ENCODE results near the gene TP53BP1.
"Not testable (repeated sequence)": the region's sequence is repeated elsewhere in the genome, so short reads cannot be mapped to it uniquely, and the experiment has no call there.

Gene TP53BP1

DNA sequence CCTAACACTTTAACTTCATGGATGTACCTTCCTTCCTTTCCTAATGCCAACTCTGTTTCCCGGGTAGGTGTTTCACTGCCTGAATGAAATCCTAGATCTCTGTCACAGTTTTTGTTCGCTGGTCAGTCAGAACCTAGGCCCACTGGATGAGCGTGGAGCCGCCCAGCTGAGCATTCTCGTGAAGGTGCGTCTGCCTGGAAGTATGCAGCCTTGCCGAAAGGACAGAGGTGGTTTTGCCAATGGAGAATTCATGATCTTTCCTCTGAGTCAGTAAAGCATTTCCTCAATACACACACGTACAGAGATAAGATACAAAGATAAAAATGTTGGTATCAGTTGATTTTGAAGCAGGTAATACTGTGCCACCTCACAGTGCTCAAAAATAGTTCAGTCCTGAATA is 89.3 kb downstream of the TP53BP1 start:
- Histone ChIP-seq H3K9ac (ENCODE audit: insufficient read length, low read depth) (no peak overlapping the region), H3K27me3 (ENCODE audit: insufficient read depth, insufficient read length) (no peaks in the 10 kb centered on the region), H3K4me3 (ENCODE audit: insufficient read length, low read depth) (no peak overlapping the region), H3K9me3 (ENCODE audit: insufficient read depth, low read length) (no peaks in the 10 kb centered on the region), H3K4me1 (ENCODE audit: insufficient read depth, insufficient read length) (no peaks in the 10 kb centered on the region), H3K36me3 (ENCODE audit: insufficient read depth, insufficient read length, low read length) (peaks cover 88% of the 10 kb centered on the region)
- TF ChIP-seq YY1 (IDR thresholded peaks at IDR 0.05; ENCODE audit: insufficient read depth, insufficient read length) (no peak), ZNF274 (IDR thresholded peaks at IDR 0.05; ENCODE audit: low read depth, low read length) (no peak), SUZ12 (IDR thresholded peaks at IDR 0.05; ENCODE audit: extremely low read depth, insufficient read depth, insufficient read length) (no peak)
- DNase-seq (ENCODE audit: low read depth, low spot score) = no peak

DNA sequence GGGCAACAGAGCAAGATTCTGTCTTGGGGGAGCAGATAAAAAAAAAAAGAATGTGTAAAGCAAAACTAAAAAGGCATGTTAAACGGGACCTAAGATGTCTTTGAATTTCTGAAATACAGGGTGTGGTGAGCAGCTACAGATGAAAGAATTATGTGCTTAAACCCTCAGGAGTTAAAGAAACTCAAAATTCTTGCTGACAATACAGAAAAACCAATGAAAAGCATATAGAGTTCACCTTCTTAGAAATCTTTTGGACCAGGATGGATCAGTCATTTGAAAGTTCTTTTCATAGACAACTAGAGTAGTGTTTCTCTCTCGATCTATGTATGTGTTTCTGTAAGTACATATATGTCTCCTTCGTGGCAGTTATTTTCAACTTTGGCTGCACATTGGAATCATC is 90.7 kb downstream of the TP53BP1 start:
- no peaks in the 10 kb centered on the region for H3K9me3 ChIP-seq (ENCODE audit: insufficient read depth, low read length)
- TF ChIP-seq ZNF274 (IDR thresholded peaks at IDR 0.05; ENCODE audit: low read depth, low read length) (no peak), YY1 (IDR thresholded peaks at IDR 0.05; ENCODE audit: insufficient read depth, insufficient read length) (no peak), SUZ12 (IDR thresholded peaks at IDR 0.05; ENCODE audit: extremely low read depth, insufficient read depth, insufficient read length) (no peak)
- peaks cover 86% of the 10 kb centered on the region for H3K36me3 ChIP-seq (ENCODE audit: insufficient read depth, insufficient read length, low read length)
- H3K4me1 ChIP-seq (ENCODE audit: insufficient read depth, insufficient read length) = no peaks in the 10 kb centered on the region
- DNase-seq (ENCODE audit: low read depth, low spot score) = no peak
- H3K4me3 ChIP-seq (ENCODE audit: insufficient read length, low read depth) = no peak overlapping the region
- H3K9ac ChIP-seq (ENCODE audit: insufficient read length, low read depth) = no peak overlapping the region
- no peaks in the 10 kb centered on the region for H3K27me3 ChIP-seq (ENCODE audit: insufficient read depth, insufficient read length)

DNA sequence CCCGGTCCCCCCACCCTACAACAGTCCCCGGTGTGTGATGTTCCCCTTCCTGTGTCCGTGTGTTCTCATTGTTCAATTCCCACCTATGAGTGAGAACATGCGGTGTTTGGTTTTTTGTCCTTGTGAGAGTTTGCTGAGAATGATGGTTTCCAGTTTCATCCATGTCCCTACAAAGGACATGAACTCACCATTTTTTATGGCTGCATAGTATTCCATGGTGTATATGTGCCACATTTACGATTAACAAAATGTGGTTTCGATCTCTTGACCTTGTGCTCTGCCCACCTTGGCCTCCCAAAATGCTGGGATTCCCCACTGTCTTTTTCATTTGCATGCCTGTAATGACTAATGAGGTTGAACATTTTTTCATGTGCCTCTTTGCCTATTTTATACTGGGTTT is 99.4 kb downstream of the TP53BP1 start:
- H3K27me3 ChIP-seq (ENCODE audit: insufficient read depth, insufficient read length); H3K9me3 ChIP-seq (ENCODE audit: insufficient read depth, low read length); H3K4me3 ChIP-seq (ENCODE audit: insufficient read length, low read depth); H3K9ac ChIP-seq (ENCODE audit: insufficient read length, low read depth); H3K4me1 ChIP-seq (ENCODE audit: insufficient read depth, insufficient read length); DNase-seq (ENCODE audit: low read depth, low spot score): not testable (repeated sequence)
- H3K36me3 ChIP-seq (ENCODE audit: insufficient read depth, insufficient read length, low read length) = peaks cover 37% of the 10 kb centered on the region

DNA sequence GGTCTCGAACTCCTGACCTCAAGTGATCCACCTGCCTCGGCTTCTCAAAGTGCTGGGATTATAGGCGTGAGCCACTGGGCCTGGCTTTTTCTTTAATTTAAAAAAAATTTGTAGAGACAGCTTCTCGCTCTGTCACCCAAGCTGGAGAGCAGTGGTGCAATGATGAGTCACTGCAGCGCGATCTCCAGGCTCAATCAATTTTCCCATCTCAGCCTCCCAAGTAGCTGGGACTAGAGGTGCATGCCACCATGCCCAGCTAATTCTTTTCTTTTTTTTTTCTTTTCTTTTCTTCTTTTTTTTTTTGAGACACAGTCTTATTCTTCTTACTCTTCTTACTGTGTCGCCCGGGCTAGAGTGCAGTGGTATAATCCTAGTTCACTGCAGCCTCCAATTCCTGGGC is 102.2 kb downstream of the TP53BP1 start:
- H3K9ac ChIP-seq (ENCODE audit: insufficient read length, low read depth) = no peak overlapping the region
- H3K4me3 ChIP-seq (ENCODE audit: insufficient read length, low read depth) = no peak overlapping the region
- H3K27me3 ChIP-seq (ENCODE audit: insufficient read depth, insufficient read length) = no peaks in the 10 kb centered on the region
- H3K36me3 ChIP-seq (ENCODE audit: insufficient read depth, insufficient read length, low read length) = peaks cover 33% of the 10 kb centered on the region
- no peaks in the 10 kb centered on the region for H3K9me3 ChIP-seq (ENCODE audit: insufficient read depth, low read length)
- H3K4me1 ChIP-seq (ENCODE audit: insufficient read depth, insufficient read length) = no peaks in the 10 kb centered on the region
- DNase-seq (ENCODE audit: low read depth, low spot score) = no peak
- no peak for TF ChIP-seq SUZ12 (IDR thresholded peaks at IDR 0.05; ENCODE audit: extremely low read depth, insufficient read depth, insufficient read length)
- TF ChIP-seq ZNF274 (IDR thresholded peaks at IDR 0.05; ENCODE audit: low read depth, low read length) = no peak
- TF ChIP-seq YY1 (IDR thresholded peaks at IDR 0.05; ENCODE audit: insufficient read depth, insufficient read length) = no peak

DNA sequence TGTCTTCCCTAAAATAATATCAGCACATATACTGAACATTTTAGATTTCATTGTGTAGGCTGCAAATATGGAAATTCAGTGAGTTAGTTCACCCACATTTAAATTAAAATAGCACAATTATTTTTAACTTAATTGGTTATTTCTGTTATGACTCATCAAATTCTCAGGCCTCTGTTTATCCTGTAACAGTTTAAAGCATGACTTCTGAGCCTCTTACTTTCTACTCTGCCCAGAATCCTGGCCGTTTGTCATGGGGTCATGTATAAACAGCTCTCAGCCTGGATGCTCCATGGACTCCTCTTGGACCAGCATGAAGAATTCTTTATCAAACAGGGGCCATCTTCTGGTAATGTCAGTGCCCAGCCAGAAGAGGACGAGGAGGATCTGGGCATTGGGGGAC is 109.9 kb downstream of the TP53BP1 start:
- H3K9ac ChIP-seq (ENCODE audit: insufficient read length, low read depth) = no peak overlapping the region
- H3K9me3 ChIP-seq (ENCODE audit: insufficient read depth, low read length) = no peaks in the 10 kb centered on the region
- TF ChIP-seq ZNF274 (IDR thresholded peaks at IDR 0.05; ENCODE audit: low read depth, low read length) = no peak
- TF ChIP-seq SUZ12 (IDR thresholded peaks at IDR 0.05; ENCODE audit: extremely low read depth, insufficient read depth, insufficient read length) = no peak
- TF ChIP-seq YY1 (IDR thresholded peaks at IDR 0.05; ENCODE audit: insufficient read depth, insufficient read length) = no peak
- no peaks in the 10 kb centered on the region for H3K4me1 ChIP-seq (ENCODE audit: insufficient read depth, insufficient read length)
- no peak for DNase-seq (ENCODE audit: low read depth, low spot score)
- H3K27me3 ChIP-seq (ENCODE audit: insufficient read depth, insufficient read length) = no peaks in the 10 kb centered on the region
- no peak overlapping the region for H3K4me3 ChIP-seq (ENCODE audit: insufficient read length, low read depth)
- peaks cover 62% of the 10 kb centered on the region for H3K36me3 ChIP-seq (ENCODE audit: insufficient read depth, insufficient read length, low read length)

DNA sequence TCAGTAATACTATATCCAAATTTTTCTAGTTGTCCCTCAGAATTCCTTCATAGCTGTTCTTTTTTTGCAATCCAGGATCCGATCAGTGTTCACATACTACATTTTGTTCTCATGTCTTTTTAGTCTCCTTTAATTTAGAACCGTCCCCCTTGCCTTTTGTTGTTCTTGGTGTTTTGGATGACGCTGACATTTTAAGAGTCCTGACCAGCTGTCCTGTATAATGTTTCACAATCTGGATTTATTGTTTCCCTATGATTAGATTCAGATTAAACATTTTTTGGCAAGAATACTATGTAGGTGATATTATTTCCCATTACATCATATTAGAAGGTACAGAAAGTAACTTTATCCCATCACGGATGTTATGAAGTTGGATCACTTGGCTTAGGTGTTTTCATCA is 110.6 kb downstream of the TP53BP1 start:
- Histone ChIP-seq H3K36me3 (ENCODE audit: insufficient read depth, insufficient read length, low read length) (peaks cover 65% of the 10 kb centered on the region), H3K4me1 (ENCODE audit: insufficient read depth, insufficient read length) (no peaks in the 10 kb centered on the region), H3K9me3 (ENCODE audit: insufficient read depth, low read length) (no peaks in the 10 kb centered on the region), H3K4me3 (ENCODE audit: insufficient read length, low read depth) (no peak overlapping the region), H3K27me3 (ENCODE audit: insufficient read depth, insufficient read length) (no peaks in the 10 kb centered on the region), H3K9ac (ENCODE audit: insufficient read length, low read depth) (no peak overlapping the region)
- TF ChIP-seq SUZ12 (IDR thresholded peaks at IDR 0.05; ENCODE audit: extremely low read depth, insufficient read depth, insufficient read length) = no peak
- TF ChIP-seq YY1 (IDR thresholded peaks at IDR 0.05; ENCODE audit: insufficient read depth, insufficient read length) = no peak
- TF ChIP-seq ZNF274 (IDR thresholded peaks at IDR 0.05; ENCODE audit: low read depth, low read length) = no peak
- DNase-seq (ENCODE audit: low read depth, low spot score) = no peak

DNA sequence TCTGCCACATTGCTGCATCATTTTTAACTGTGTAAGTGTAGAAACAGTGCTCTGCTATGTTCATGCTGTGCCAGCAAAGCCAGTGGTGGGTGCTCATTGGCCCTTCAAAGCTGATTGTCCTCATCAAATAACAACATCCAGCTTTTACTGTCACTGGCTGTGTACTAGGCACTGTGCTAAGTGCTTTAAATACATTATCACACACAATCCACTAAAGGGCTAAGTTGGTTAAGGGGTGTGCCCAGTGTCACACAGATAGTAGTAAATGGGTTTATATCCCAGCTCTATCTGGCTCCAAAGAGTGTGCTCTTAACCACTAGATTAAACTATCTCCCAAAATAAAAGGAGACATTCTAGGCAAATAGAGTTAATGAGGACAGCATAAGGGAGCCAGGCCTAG is 114.4 kb downstream of the TP53BP1 start:
- no peak overlapping the region for H3K4me3 ChIP-seq (ENCODE audit: insufficient read length, low read depth)
- H3K4me1 ChIP-seq (ENCODE audit: insufficient read depth, insufficient read length) = no peaks in the 10 kb centered on the region
- no peak overlapping the region for H3K9ac ChIP-seq (ENCODE audit: insufficient read length, low read depth)
- no peak for DNase-seq (ENCODE audit: low read depth, low spot score)
- peaks cover 56% of the 10 kb centered on the region for H3K36me3 ChIP-seq (ENCODE audit: insufficient read depth, insufficient read length, low read length)
- H3K27me3 ChIP-seq (ENCODE audit: insufficient read depth, insufficient read length) = no peaks in the 10 kb centered on the region
- no peaks in the 10 kb centered on the region for H3K9me3 ChIP-seq (ENCODE audit: insufficient read depth, low read length)
- TF ChIP-seq SUZ12 (IDR thresholded peaks at IDR 0.05; ENCODE audit: extremely low read depth, insufficient read depth, insufficient read length) = no peak
- no peak for TF ChIP-seq YY1 (IDR thresholded peaks at IDR 0.05; ENCODE audit: insufficient read depth, insufficient read length)
- no peak for TF ChIP-seq ZNF274 (IDR thresholded peaks at IDR 0.05; ENCODE audit: low read depth, low read length)
